Measurements from ENCODE around the gene ZNF664. TPM values are rescaled to one million over a fixed set of nuclear protein-coding genes. Genes with fewer than 3 reads are reported as not detected.

ZNF664 gene
- total RNA-seq, 1 experiment from 2014 or later: 124 TPM

- H2AFZ ChIP-seq (ENCODE audit: low read depth, low read length, poor library complexity, severe bottlenecking): no peak overlapping the region
- no TSS peak for BruUV-seq (replicated peaks)
- ChIA-PET POLR2A (no interaction called here), CTCF (interaction anchor here (1.0 kb wide), 1 partner anchor 12 kb away, joined by 6 read pairs; no protein-coding TSS in a partner anchor), RAD21 (ENCODE audit: low non-redundant PET in 1 of 2, low total read pairs in 2 of 2, uncharacterized antibody in 2 of 2, unreplicated experiment in 2 of 2) (no interaction called here)
- no peaks in the 10 kb centered on the region for H3K36me3 ChIP-seq (ENCODE audit: control insufficient read depth in 1 of 2, insufficient read depth in 2 of 2, low read length in 2 of 2)
- H4K20me1 ChIP-seq (ENCODE audit: insufficient read depth): no peaks in the 10 kb centered on the region
- DNase-seq (ENCODE audit: low read depth, low spot score) (no peak), ATAC-seq (no peak)
- no peak overlapping the region for H3K4me2 ChIP-seq (ENCODE audit: low read length)
- intact Hi-C loops (cut with micrococcal nuclease): no loop called here
- H3K9me3 ChIP-seq (ENCODE audit: control insufficient read depth in 1 of 2, insufficient read depth in 1 of 2, low read depth in 1 of 2, low read length in 2 of 2): peaks cover 0 to 22% of the 10 kb centered on the region in 2 experiments; a peak in 1 of 4 replicates
- H3K4me1 ChIP-seq (ENCODE audit: control insufficient read depth in 1 of 2, insufficient read depth in 2 of 2, low read length in 2 of 2): no peaks in the 10 kb centered on the region
- no peak overlapping the region for H3K4me3 ChIP-seq (replicated peaks in 1 of 2; ENCODE audit: low read depth in 1 of 2, low read length in 2 of 2)
- H3K9me2 ChIP-seq (ENCODE audit: insufficient read depth): no peaks in the 10 kb centered on the region
- H3K27ac ChIP-seq (ENCODE audit: low read depth, low read length): no peak overlapping the region
- H3K79me2 ChIP-seq (ENCODE audit: insufficient read depth, low read length): no peaks in the 10 kb centered on the region
- H3K9ac ChIP-seq (ENCODE audit: low read length): no peak overlapping the region
- TF ChIP-seq RAD21 (IDR thresholded peaks at IDR 0.05; ENCODE audit: low read depth) (no peak), CEBPB (IDR thresholded peaks at IDR 0.05; ENCODE audit: low read depth) (no peak), EZH2phosphoT487 (IDR thresholded peaks at IDR 0.05; ENCODE audit: borderline replicate concordance) (no peak), FOSL1 (IDR thresholded peaks at IDR 0.05; ENCODE audit: low read depth) (no peak)
- H3K27me3 ChIP-seq (ENCODE audit: insufficient read depth, low read length): no peaks in the 10 kb centered on the region
Observed at GRCh38 chr12:124044021-124044420, 71.0 kb downstream of the ZNF664 start.

GRCh38 chr12:124044809-124045321, 71.8 kb downstream of the ZNF664 start:
- ATAC-seq: no peak
- H3K4me3 ChIP-seq (replicated peaks in 1 of 2; ENCODE audit: low read depth in 1 of 2, low read length in 2 of 2): no peak overlapping the region

More at GRCh38 chr12:124044809-124045321, 71.8 kb downstream of the ZNF664 start:
- H2AFZ ChIP-seq (ENCODE audit: low read depth, low read length, poor library complexity, severe bottlenecking): no peak overlapping the region
- H3K27ac ChIP-seq (ENCODE audit: low read depth, low read length): no peak overlapping the region
- TF ChIP-seq POLR2AphosphoS5 (IDR thresholded peaks at IDR 0.05; ENCODE audit: low read depth, low read length) (no peak), SIN3A (IDR thresholded peaks at IDR 0.05; ENCODE audit: low read depth) (no peak), TCF7L2 (IDR thresholded peaks at IDR 0.05; ENCODE audit: borderline replicate concordance, extremely low read depth, insufficient read depth, insufficient read length) (no peak), FOSL1 (IDR thresholded peaks at IDR 0.05; ENCODE audit: low read depth) (no peak), SRF (IDR thresholded peaks at IDR 0.05; ENCODE audit: low read depth) (no peak), CEBPB (IDR thresholded peaks at IDR 0.05; ENCODE audit: low read depth) (no peak), POLR2A (IDR thresholded peaks at IDR 0.05; ENCODE audit: borderline replicate concordance, extremely low read depth, insufficient read depth, insufficient read length) (no peak), ZNF274 (IDR thresholded peaks at IDR 0.05; ENCODE audit: low read depth, low read length) (no peak), ATF3 (IDR thresholded peaks at IDR 0.05) (no peak), EZH2phosphoT487 (IDR thresholded peaks at IDR 0.05; ENCODE audit: borderline replicate concordance) (no peak), SP1 (IDR thresholded peaks at IDR 0.05; ENCODE audit: low read depth) (no peak)
- BruUV-seq (replicated peaks): no TSS peak
- no peaks in the 10 kb centered on the region for H4K20me1 ChIP-seq (ENCODE audit: insufficient read depth)
- intact Hi-C loops (cut with micrococcal nuclease): no loop called here
- no peaks in the 10 kb centered on the region for H3K79me2 ChIP-seq (ENCODE audit: insufficient read depth, low read length)
- CTCF ChIA-PET: no interaction called here
- H3K9me2 ChIP-seq (ENCODE audit: insufficient read depth): no peaks in the 10 kb centered on the region
- DNase-seq (ENCODE audit: low read depth, low spot score): no peak
- H3K9ac ChIP-seq (ENCODE audit: low read length): no peak overlapping the region
- POLR2A ChIA-PET: no interaction called here
- H3K36me3 ChIP-seq (ENCODE audit: control insufficient read depth in 1 of 2, insufficient read depth in 2 of 2, low read length in 2 of 2): no peaks in the 10 kb centered on the region
- H3K9me3 ChIP-seq (ENCODE audit: control insufficient read depth in 1 of 2, insufficient read depth in 1 of 2, low read depth in 1 of 2, low read length in 2 of 2): peaks cover 0 to 22% of the 10 kb centered on the region in 2 experiments; a peak in 1 of 4 replicates
- no peaks in the 10 kb centered on the region for H3K4me1 ChIP-seq (ENCODE audit: control insufficient read depth in 1 of 2, insufficient read depth in 2 of 2, low read length in 2 of 2)
- RAD21 ChIA-PET (ENCODE audit: low non-redundant PET in 1 of 2, low total read pairs in 2 of 2, uncharacterized antibody in 2 of 2, unreplicated experiment in 2 of 2): no interaction called here
- no peaks in the 10 kb centered on the region for H3K27me3 ChIP-seq (ENCODE audit: insufficient read depth, low read length)
- no peak overlapping the region for H3K4me2 ChIP-seq (ENCODE audit: low read length)

Data from HCT116 (cell line).